Thyroid gland (tissue), 4 donors: Measurements from ENCODE around the gene MDFI. TPM values are rescaled to one million over a fixed set of nuclear protein-coding genes. Genes with fewer than 3 reads are reported as not detected.

Experiments
- DNase-seq, 2 donors: peaks; one replicate each; pipeline ENCODE4 v3.0.0-alpha.2; 2019
- H3K27ac ChIP-seq, 3 donors: fragments of 200-600 bp; sonication (generic); 1 replicate in 2 of 3; 2 replicates in 1 of 3; pipeline ENCODE4 v1.5.1; 2016 to 2019; ENCODE audit warnings: mild to moderate bottlenecking in 1 of 3, moderate library complexity in 1 of 3
- H3K27me3 ChIP-seq: fragments of 200-600 bp; sonication (generic); one replicate; pipeline ENCODE4 v1.5.1; 2019
- H3K36me3 ChIP-seq, 2 donors: fragments of 200-600 bp; sonication (generic); one replicate each; pipeline ENCODE4 v1.5.1; 2016 to 2019
- H3K4me1 ChIP-seq, 2 donors: fragments of 200-600 bp; sonication (generic); one replicate each; pipeline ENCODE4 v1.5.1; 2017 to 2019
- H3K4me3 ChIP-seq, 3 donors: fragments of 200-600 bp; sonication (generic); replicated peaks in 1 of 3; 1 replicate in 2 of 3; 2 replicates in 1 of 3; pipeline ENCODE4 v1.5.1; 2016; ENCODE audit warnings: mild to moderate bottlenecking in 1 of 3
- H3K9me3 ChIP-seq: fragments of 200-600 bp; sonication (generic); one replicate; pipeline ENCODE4 v1.5.1; 2017
- POLR2A ChIP-seq, 2 donors: fragments of 450-650 bp; IDR thresholded peaks; one replicate each; pipeline ENCODE4 v1.6.1; 2017; ENCODE audit warnings: antibody characterized with exemption in 2 of 2, mild to moderate bottlenecking in 2 of 2, moderate library complexity in 1 of 2
- WGBS, 2 donors: methylation state at CpG; one replicate each; pipeline ENCODE4 v1.1.5; 2017; 5-methylcytosine and 5-hydroxymethylcytosine counted together
- intact Hi-C: fragments of 100-400 bp; cut with DNase I; formaldehyde crosslinking; loops from one replicate; pipeline ENCODE4 v1.15.1; 2023
- total RNA-seq, 4 donors: library from RNA; depleted of rRNA; stranded (reverse); fragments of >200 nt; gene quantifications; one replicate each; pipeline ENCODE4 v1.2.3, GENCODE V29; 2016
- TF ChIP-seq, protein P1 (sequence below), 6 experiments: fragments of 200-600 bp in 3 of 6; fragments of 450-650 bp in 3 of 6; sonication (generic) in 3 of 6; IDR thresholded peaks; one replicate each; pipeline ENCODE4 v1.5.1; 2016 to 2019; ENCODE audit warnings: antibody characterized with exemption in 6 of 6, mild to moderate bottlenecking in 2 of 6, inconsistent platforms in 1 of 6, moderate library complexity in 1 of 6

Gene MDFI
- total RNA-seq, 4 donors from 2014 or later: 2.9 to 9.3 (median 6.5) TPM

DNA sequence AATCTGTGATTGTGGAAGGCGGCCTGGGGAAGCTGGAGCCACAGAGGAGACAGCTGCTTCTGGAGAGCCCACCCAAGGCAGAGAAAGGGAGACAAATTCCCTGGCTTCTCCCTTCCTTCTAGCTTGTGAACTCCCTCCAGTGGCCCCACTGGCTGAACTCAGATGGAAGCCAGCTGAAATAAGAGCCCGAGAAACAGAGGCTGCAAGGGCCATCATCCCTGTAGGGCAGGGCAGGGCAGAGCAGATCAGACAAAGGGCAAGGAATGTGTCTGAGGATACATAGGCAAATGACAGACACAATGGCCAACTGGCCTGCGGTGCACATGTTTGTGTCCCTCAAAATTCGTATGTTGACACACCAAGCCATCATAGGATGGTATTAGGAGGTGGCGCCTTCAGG, 25.3 kb downstream of the MDFI start:
- no peak for DNase-seq
- Histone ChIP-seq H3K27me3 (no peaks in the 10 kb centered on the region), H3K4me3 (no peak overlapping the region), H3K4me1 (no peaks in the 10 kb centered on the region), H3K27ac (no peak overlapping the region), H3K36me3 (no peaks in the 10 kb centered on the region), H3K9me3 (no peaks in the 10 kb centered on the region)
- WGBS, 2 donors: 89 to 91% methylated on average over 5 of the region's 5 CpGs
- TF ChIP-seq, protein P1, sequence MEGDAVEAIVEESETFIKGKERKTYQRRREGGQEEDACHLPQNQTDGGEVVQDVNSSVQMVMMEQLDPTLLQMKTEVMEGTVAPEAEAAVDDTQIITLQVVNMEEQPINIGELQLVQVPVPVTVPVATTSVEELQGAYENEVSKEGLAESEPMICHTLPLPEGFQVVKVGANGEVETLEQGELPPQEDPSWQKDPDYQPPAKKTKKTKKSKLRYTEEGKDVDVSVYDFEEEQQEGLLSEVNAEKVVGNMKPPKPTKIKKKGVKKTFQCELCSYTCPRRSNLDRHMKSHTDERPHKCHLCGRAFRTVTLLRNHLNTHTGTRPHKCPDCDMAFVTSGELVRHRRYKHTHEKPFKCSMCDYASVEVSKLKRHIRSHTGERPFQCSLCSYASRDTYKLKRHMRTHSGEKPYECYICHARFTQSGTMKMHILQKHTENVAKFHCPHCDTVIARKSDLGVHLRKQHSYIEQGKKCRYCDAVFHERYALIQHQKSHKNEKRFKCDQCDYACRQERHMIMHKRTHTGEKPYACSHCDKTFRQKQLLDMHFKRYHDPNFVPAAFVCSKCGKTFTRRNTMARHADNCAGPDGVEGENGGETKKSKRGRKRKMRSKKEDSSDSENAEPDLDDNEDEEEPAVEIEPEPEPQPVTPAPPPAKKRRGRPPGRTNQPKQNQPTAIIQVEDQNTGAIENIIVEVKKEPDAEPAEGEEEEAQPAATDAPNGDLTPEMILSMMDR (IDR thresholded peaks at IDR 0.05): no peak
- intact Hi-C loops: no loop called here

DNA sequence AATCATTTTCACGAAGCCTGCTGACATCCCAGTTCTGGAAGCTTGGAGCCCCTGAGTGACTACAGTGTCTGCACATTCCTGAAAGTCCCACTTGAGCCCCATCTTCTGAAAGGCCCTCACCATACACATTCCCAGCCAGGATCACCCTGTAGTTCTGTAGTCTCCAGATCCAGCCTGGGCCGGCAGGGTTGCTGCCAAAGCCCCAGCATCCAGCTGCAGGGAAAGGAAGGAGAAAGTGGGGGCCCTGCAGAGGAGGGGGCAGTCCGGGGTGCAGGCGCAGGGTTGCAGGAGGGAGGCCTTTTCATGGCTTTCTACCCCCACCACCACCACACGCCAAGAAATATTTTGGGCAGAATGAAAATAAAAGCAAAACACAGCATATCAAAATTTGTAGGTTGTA, 26.0 kb downstream of the MDFI start:
- DNase-seq: no peak
- Histone ChIP-seq H3K9me3 (no peaks in the 10 kb centered on the region), H3K36me3 (no peaks in the 10 kb centered on the region), H3K4me1 (no peaks in the 10 kb centered on the region), H3K4me3 (no peak overlapping the region), H3K27me3 (no peaks in the 10 kb centered on the region), H3K27ac (no peak overlapping the region)
- intact Hi-C loops: no loop called here
- TF ChIP-seq POLR2A (IDR thresholded peaks at IDR 0.05): no peak
- TF ChIP-seq, protein P1 (IDR thresholded peaks at IDR 0.05): no peak
- WGBS, 2 donors: 84 to 92% methylated on average over 5 of the region's 5 CpGs

DNA sequence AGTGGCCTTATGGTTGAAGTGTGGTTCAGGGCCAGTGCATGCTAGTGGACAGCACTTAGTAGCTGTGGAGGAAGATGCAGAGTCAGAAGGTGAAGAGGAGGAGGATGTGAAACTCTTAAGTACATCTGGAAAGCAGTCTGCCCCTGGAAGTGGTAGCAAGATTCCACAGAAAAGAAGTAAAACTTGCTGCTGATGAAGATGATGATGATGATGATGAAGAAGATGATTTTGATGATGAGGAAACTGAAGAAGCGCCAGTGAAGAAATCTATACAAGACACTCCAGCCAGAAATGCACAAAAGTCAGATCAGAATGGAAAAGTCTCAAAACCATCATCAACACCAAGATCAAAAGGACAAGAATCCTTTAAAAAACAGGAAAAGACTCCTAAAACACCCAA, 28.9 kb downstream of the MDFI start:
- no peak overlapping the region for H3K27ac ChIP-seq
- H3K9me3 ChIP-seq: no peaks in the 10 kb centered on the region
- 91 to 96% methylated on average over 1 of the region's 1 CpG for WGBS, 2 donors
- H3K4me3 ChIP-seq: no peak overlapping the region
- no peak for DNase-seq
- TF ChIP-seq, protein P1 (IDR thresholded peaks at IDR 0.05): no peak
- TF ChIP-seq POLR2A (IDR thresholded peaks at IDR 0.05): no peak
- H3K4me1 ChIP-seq: no peaks in the 10 kb centered on the region
- H3K36me3 ChIP-seq: no peaks in the 10 kb centered on the region
- no peaks in the 10 kb centered on the region for H3K27me3 ChIP-seq
- intact Hi-C loops: no loop called here

DNA sequence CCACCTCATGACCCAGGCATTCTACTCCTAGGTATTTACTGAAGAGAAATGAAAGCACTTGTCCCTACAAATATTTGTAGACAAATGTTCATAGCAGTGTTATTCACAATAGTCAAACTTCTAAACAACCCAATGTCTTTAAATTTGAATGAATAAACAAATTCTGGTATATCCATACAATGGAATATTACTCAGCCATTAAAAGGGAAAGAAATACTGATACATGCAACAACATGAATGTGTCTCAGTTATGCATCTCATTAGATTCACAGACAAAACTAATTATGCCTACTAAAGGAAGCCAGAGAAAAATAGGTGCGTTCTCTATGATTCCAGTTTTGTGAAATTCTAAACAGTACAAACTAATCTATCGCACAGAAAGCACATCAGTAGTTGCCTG, 30.7 kb downstream of the MDFI start:
- Histone ChIP-seq H3K9me3 (no peaks in the 10 kb centered on the region), H3K27ac (no peak overlapping the region), H3K36me3 (no peaks in the 10 kb centered on the region), H3K4me1 (no peaks in the 10 kb centered on the region), H3K27me3 (no peaks in the 10 kb centered on the region), H3K4me3 (no peak overlapping the region)
- WGBS, 2 donors: 97 to 98% methylated on average over 2 of the region's 2 CpGs
- DNase-seq: no peak
- TF ChIP-seq, protein P1 (IDR thresholded peaks at IDR 0.05): no peak
- TF ChIP-seq POLR2A (IDR thresholded peaks at IDR 0.05): no peak
- intact Hi-C loops: no loop called here

DNA sequence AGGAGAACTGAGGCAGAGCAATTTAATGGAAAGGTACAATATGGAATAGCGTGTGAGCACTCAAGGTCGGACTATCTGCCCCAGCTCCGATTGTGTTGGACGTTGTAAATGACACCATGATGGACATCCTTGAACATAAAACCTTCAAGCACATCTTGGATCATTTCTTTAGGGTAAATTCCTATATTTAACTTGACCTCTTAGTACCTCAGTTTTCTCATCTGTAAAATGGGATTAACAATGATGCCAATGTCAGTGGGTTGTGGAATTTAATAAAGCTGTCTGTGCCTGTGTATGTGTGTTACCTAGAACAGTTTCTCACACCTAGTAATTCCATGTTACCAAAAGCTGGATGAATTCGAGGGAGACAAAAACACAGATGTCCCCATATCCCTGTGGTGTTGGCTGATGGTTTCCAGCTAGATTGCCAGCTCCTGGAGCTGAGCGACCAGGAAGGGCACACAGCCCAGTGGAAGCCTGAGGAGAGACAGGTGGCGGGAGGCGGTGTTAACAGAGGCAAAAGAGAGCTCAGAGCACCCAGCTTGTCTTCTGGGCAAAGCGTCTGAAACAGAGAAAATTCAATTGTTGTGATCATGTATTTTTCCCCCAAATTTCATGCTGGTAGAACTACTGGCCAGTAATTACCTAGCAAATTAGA, 32.6 kb downstream of the MDFI start:
- Histone ChIP-seq H3K4me3 (no peak overlapping the region), H3K4me1 (no peaks in the 10 kb centered on the region), H3K27ac (no peak overlapping the region), H3K9me3 (no peaks in the 10 kb centered on the region), H3K27me3 (no peaks in the 10 kb centered on the region), H3K36me3 (no peaks in the 10 kb centered on the region)
- TF ChIP-seq POLR2A (IDR thresholded peaks at IDR 0.05): no peak
- TF ChIP-seq, protein P1 (IDR thresholded peaks at IDR 0.05): no peak
- intact Hi-C loops: no loop called here
- WGBS, 2 donors: 90% methylated on average over 9 of the region's 9 CpGs
- DNase-seq: no peak
